ENCODE results near the gene ATP10B. TPM values are rescaled to one million over a fixed set of nuclear protein-coding genes. Genes with fewer than 3 reads are reported as not detected.

Gene ATP10B
- total RNA-seq, 4 donors from 2014 or later: 116 to 298 (median 150) TPM

DNA sequence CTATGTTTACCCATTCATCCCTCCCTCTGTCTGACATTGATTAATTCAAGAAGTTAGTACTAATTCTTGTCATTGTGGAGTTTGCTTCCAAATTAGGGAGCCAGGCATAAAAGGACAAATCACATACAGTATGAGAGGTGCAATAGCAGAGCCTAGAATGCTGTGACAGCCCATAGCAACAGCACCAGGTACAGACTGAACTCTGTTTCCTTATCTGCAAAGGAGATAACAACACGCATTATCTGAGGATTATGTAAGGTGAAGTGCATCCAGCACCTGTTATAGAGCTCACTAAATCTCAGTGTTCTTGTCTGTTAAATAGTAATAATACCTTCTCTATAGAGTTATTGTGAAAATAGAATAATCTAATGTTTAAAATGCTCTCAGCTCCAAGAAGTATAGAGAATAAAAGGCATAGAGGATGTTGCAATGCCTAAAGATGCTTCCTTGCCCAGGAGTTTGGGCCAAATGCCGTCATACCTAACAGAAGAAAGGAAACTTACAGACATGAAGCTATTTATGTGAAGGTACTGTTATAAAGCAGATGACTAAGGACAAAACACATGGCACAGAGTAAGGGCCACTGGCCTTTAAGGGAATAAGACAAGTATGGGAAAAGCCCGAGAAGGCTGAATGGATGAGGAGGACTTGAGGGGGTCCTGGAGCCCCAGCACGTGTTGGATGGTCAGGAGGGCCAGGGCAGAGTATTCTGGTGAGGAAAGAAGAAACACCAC, 214.5 kb downstream of the ATP10B start:
- TF ChIP-seq CTCF (IDR thresholded peaks at IDR 0.05) (no peak), POLR2A (IDR thresholded peaks at IDR 0.05) (no peak), POLR2AphosphoS5 (IDR thresholded peaks at IDR 0.05) (no peak), EP300 (IDR thresholded peaks at IDR 0.05; ENCODE audit: low read depth) (no peak)
- no peaks in the 10 kb centered on the region for H3K36me3 ChIP-seq
- peaks cover 8 to 47% (median 24%) of the 10 kb centered on the region in 4 donors for H3K4me1 ChIP-seq
- no peak for DNase-seq
- peak overlapping the region; percentile 53 to 69 (median 68) for H3K27ac ChIP-seq
- no peaks in the 10 kb centered on the region for H3K27me3 ChIP-seq
- intact Hi-C loops (cut with DNase I; ENCODE audit: low total_unique reads): no loop called here
- in situ Hi-C loops (cut with MboI; ENCODE audit: low pct_ligation_motif_present in 1 of 4, low pct_unique_long_range_greater_than_20kb in 1 of 4, low sequenced_read_pairs in 3 of 4): no loop called here
- no peak overlapping the region for H3K4me3 ChIP-seq
- no peaks in the 10 kb centered on the region for H3K9me3 ChIP-seq
- WGBS, 2 donors (ENCODE audit: low coverage in 1 of 2): 44 to 49% methylated on average over 4 of the region's 4 CpGs

GRCh38 chr5:160635663-160636062, 216.3 kb downstream of the ATP10B start:
- no peak for DNase-seq
- in situ Hi-C loops (cut with MboI; ENCODE audit: low pct_ligation_motif_present in 1 of 4, low pct_unique_long_range_greater_than_20kb in 1 of 4, low sequenced_read_pairs in 3 of 4) (no loop called here), intact Hi-C loops (cut with DNase I; ENCODE audit: low total_unique reads) (no loop called here)
- H3K9me3 ChIP-seq: no peaks in the 10 kb centered on the region
- no peaks in the 10 kb centered on the region for H3K27me3 ChIP-seq
- peak overlapping the region; percentile 74 to 81 (median 79) for H3K27ac ChIP-seq
- peaks cover 8 to 47% (median 24%) of the 10 kb centered on the region in 4 donors for H3K4me1 ChIP-seq
- 71 to 78% methylated on average over 4 of the region's 4 CpGs for WGBS, 2 donors (ENCODE audit: low coverage in 1 of 2)
- peaks cover 0 to 4% (median 0%) of the 10 kb centered on the region in 4 donors for H3K36me3 ChIP-seq
- no peak for TF ChIP-seq CTCF (IDR thresholded peaks at IDR 0.05)
- TF ChIP-seq EP300 (IDR thresholded peaks at IDR 0.05; ENCODE audit: low read depth): no peak
- H3K4me3 ChIP-seq: no peak overlapping the region

DNA sequence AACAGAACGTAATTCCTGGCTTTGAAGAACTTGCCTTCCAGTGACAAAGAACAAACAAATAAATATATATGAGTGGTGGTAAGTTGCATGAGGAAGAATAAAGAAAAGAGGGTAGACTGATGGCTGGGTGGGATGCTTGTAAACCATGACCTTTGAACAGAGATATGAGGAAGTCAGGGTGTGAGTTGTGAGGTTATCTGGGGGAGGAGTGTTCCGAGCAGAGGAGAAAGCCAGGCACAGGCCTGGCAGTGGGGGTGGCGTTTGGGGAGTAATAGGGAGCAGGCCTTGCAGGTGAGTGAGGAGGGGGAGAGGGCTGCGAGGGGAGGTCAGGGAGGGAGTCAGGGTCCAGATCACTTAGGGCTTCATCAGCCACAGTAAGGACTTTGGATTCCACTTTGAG, 217.0 kb downstream of the ATP10B start:
- WGBS, 2 donors (ENCODE audit: low coverage in 1 of 2): 43 to 45% methylated on average over 4 of the region's 4 CpGs
- in situ Hi-C loops (cut with MboI; ENCODE audit: low pct_ligation_motif_present in 1 of 4, low pct_unique_long_range_greater_than_20kb in 1 of 4, low sequenced_read_pairs in 3 of 4) (no loop called here), intact Hi-C loops (cut with DNase I; ENCODE audit: low total_unique reads) (no loop called here)
- Histone ChIP-seq H3K27me3 (no peaks in the 10 kb centered on the region), H3K4me3 (no peak overlapping the region), H3K4me1 (peaks cover 8 to 50% (median 24%) of the 10 kb centered on the region in 4 donors), H3K36me3 (peaks cover 0 to 4% (median 0%) of the 10 kb centered on the region in 4 donors), H3K27ac (peak overlapping the region; percentile 74 to 81 (median 79)), H3K9me3 (no peaks in the 10 kb centered on the region)
- TF ChIP-seq CTCF (IDR thresholded peaks at IDR 0.05): no peak
- TF ChIP-seq POLR2A (IDR thresholded peaks at IDR 0.05): no peak
- peak in 2 of 3 donors; percentile 46 to 72 for TF ChIP-seq POLR2AphosphoS5 (IDR thresholded peaks at IDR 0.05)
- no peak for TF ChIP-seq EP300 (IDR thresholded peaks at IDR 0.05; ENCODE audit: low read depth)
- peak; percentile 80 for DNase-seq

DNA sequence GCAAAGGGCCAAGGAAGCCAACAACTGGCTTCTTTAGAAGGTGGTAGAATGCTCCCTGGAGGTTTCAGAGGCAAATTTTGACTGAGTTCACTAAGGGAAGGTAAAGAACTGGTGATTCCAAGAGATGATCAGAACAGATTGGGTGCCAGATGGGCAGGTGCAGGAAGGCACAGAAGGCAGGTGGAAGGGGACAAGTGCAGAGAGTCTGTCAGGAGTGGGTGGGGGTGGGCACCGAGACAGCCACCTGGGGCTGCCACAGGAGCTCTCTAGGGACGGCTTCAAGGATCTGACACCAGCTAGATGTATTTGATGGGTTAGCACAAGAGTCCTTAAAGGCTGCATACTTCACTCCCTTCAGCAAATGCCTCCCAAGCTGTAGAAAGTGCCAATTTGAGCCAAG, 223.0 kb downstream of the ATP10B start:
- intact Hi-C loops (cut with DNase I; ENCODE audit: low total_unique reads): no loop called here
- in situ Hi-C loops (cut with MboI; ENCODE audit: low pct_ligation_motif_present in 1 of 4, low pct_unique_long_range_greater_than_20kb in 1 of 4, low sequenced_read_pairs in 3 of 4): no loop called here
- Histone ChIP-seq H3K27me3 (peaks cover 3% of the 10 kb centered on the region), H3K36me3 (peaks cover 0 to 4% (median 0%) of the 10 kb centered on the region in 4 donors), H3K9me3 (no peaks in the 10 kb centered on the region), H3K4me3 (no peak overlapping the region), H3K27ac (peak overlapping the region; percentile 57 to 68 (median 64)), H3K4me1 (peaks cover 0 to 41% (median 23%) of the 10 kb centered on the region in 4 donors)
- WGBS, 2 donors (ENCODE audit: low coverage in 1 of 2): 20 to 30% methylated on average over 1 to 2 of the region's 2 CpGs
- TF ChIP-seq POLR2A (IDR thresholded peaks at IDR 0.05) (no peak), POLR2AphosphoS5 (IDR thresholded peaks at IDR 0.05) (no peak), CTCF (IDR thresholded peaks at IDR 0.05) (no peak), EP300 (IDR thresholded peaks at IDR 0.05; ENCODE audit: low read depth) (no peak)
- peak; percentile 18 for DNase-seq

Data from transverse colon (tissue), 4 donors.